ENCODE results near the gene HLF.
"Not testable (repeated sequence)": the region's sequence is repeated elsewhere in the genome, so short reads cannot be mapped to it uniquely, and the experiment has no call there.

The HLF gene

GRCh38 chr17:55327225-55328088, 62.7 kb downstream of the HLF start:
- DNase-seq: no peak

DNA sequence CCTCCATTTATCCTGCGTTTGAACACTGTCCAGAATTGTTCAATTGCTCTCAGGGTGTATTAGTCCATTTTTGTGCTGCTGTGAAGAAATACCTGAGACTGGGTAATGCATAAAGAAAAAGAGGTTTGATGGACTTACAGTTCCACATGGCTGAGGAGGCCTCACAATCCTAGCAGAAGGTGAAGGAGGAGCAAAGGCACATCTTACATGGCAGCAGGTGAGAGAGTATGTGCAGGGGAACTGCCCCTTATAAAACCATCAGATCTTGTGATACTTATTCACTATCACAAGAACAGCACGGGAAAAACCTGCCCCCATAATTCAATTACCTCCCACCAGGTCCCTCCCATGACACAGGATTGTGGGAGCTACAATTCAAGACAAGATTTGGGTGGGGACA, 63.8 kb downstream of the HLF start:
- not testable (repeated sequence) for DNase-seq

DNA sequence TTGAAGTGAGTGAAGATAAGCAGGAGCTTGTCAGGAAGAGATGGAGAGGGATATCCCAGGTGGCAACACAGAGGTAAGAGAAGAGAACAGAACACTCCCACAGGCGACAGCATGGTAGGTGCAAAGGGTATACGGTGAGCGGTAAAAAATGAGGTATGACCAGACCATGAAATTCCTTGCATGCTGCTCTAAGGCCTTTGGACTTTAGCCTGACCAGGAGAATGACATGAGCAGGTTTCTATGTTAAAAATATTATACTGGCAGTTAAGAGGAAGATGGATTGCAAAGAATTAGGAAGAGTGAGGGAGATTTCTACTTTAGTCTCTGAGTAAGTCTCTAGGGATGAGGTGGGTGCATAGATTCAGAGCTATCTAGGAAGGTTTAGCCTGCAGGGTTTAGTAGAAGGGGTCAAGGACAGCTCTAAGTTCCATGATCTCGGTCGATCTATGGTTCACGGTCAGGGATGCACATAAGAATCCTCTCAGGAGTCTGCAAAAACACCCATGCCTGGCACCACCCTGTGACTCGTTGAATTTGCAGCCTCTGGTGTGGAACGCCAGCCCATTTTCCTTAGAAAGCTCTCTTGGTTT, 65.7 kb downstream of the HLF start:
- DNase-seq: no peak

- no peak for DNase-seq
Measured at GRCh38 chr17:55332296-55333041, 67.7 kb downstream of the HLF start.

- peak in 3 of 51 donors; percentile 4 to 8 (median 7) for DNase-seq
Measured at GRCh38 chr17:55334285-55334684, 69.5 kb downstream of the HLF start.

- DNase-seq: no peak
Measured at GRCh38 chr17:55334881-55335540, 70.3 kb downstream of the HLF start.

- DNase-seq: no peak
Measured at GRCh38 chr17:55335625-55336024, 70.9 kb downstream of the HLF start.

GRCh38 chr17:55336426-55336825, 71.7 kb downstream of the HLF start:
- no peak for DNase-seq

GRCh38 chr17:55340176-55340575, 75.4 kb downstream of the HLF start:
- no peak for DNase-seq

GRCh38 chr17:55340686-55341085, 75.9 kb downstream of the HLF start:
- no peak for DNase-seq

- DNase-seq: peak in 1 of 51 donors; percentile 1
Measured at GRCh38 chr17:55341432-55341831, 76.7 kb downstream of the HLF start.

DNA sequence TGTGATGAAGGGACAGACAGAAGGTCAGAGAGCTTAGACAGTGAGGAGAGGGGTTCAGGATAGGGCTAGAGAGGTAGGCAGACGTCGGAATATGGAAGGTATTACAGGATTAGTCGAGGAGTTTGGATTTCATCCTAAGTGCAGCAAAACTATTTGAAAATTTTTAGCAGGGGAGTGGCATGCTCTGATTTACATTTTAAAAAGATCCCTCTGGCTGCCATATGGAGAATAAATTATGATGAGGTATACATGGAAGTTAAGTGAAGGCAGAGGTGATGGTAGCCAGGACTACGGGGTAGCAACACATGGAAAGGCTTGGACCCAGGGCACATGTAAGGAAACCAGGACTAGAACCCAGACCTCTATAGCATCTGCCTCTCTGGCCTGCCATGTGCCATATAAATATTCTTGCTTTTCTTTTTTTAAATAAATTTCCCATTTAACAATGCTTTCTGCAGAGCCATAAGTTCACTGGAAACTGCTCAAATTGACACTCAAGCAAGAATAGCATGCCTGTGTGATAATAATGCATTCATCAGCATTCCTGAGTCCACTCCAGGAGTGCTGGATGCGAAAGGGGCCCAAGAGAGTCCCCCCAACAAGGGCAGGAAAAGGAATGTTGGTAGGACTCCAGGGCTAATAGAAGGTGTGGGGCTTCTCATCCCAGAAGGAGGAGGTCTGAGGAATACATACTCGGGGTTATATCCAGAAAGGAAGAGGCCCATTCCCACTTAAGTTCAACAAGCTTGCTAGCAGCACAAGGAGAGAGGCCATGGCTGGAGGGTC, 78.2 kb downstream of the HLF start:
- DNase-seq: no peak

- no peak for DNase-seq
Measured at GRCh38 chr17:55343900-55344513, 79.2 kb downstream of the HLF start.

DNA sequence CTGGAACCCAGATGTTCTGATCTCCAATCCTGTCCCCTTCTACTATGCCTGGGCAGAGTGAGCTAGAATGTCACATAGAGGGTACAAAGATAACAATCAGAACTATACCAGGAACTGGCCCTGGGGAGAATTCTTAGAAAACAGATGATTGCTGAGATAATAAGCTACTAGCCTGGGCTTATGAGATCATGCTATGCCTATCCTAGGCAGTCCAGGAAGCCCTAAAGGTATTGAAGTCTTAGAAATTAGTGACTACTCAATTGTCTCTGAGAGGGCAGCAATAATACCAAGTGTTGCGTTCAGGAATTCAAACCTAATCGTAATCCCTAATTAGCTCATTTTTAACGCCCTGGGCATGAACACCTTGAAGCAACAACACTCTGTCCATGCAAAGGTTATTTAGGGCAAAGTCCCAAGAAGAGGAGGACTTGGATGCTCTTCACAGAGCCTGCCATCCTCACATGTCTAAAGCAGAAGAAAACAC, 79.8 kb downstream of the HLF start:
- no peak for DNase-seq

- DNase-seq: no peak
Measured at GRCh38 chr17:55345132-55345531, 80.4 kb downstream of the HLF start.

- no peak for DNase-seq
Measured at GRCh38 chr17:55346658-55347057, 81.9 kb downstream of the HLF start.

DNA sequence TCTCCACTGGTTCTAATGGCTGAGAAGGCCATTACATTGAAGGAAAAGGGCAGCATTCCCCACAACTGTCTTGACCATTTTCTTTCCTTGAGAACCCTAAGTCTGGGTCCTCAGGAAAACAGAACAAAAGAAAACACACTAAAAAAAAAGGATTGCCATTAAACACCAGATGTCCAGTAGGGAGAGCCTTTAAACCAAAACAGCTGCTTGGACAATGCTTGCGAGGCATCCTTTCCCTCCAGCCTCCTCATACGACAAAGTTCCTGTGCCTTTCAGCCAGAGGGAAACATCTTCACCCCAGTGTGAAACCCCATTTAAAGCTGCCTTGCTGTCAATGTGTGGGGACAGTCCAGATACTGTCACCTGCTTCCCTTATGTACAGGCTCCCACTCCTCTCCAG, 82.6 kb downstream of the HLF start:
- DNase-seq: no peak

DNA sequence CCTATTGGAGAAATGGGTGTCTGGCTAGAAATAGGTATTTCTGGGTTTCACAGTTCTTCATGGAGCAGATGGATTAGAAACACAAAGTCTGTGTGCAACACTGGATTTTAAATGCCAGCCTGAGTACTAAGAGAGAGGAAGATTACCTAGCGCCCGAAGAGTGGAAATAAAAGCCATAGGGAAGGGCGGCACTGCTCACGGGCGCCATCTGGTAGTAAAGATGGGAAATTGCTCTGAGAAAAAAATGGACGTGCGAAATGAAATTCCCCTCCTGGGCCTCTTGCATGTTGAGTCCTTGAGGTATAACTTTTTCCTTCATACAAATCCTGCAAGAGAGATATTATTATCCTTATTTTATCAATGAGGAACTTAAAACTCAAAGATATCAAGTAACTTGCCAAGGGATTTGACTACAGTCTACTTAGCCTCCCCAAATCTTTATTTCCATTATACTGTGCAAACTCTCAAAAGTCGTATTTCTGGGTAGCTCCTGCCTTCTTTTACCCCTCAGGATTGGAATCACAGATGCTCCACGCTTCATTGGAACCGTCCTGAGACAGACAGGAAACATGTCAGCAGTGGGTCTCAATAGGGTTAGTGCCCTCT, 84.1 kb downstream of the HLF start:
- peak in 30 of 51 donors; percentile 1 to 58 (median 12) for DNase-seq

DNA sequence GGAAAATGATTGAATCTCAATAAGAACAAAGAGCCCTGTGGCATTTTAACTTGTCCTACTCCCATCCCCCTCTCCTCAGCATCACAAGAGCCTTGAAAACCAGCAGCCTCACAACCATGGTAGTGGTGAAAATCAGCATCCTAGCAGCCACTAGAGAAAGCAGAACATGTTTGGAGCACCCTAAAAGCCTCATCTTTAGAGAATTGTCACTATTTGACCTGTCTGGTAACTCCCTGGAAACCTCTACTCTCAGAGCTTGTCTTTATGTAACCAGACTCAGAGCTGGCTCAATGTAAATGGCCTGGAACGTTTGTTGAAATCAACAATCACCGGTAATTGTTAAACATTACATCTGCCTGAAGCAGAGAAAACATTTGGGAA, 86.1 kb downstream of the HLF start:
- DNase-seq: no peak

DNA sequence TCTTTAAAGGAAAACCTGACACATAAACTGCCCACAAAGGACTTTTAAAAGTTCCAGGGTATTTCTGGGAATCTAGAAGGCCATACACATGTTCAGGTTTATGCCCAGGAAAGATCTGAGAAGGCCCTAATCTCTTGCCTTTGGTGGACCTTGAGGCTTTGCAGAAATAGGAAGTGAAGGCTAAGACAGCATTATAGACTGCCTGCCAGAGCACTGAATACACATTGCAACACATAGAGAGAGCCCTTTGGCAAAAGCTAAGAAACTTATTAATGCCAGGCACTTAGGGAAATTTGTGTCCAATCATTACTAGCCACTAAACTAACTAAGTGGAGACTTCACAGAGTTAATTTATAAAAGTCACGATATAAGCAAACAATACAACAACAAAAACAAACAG, 86.5 kb downstream of the HLF start:
- DNase-seq: no peak
